B cell (primary cell): ENCODE results near the gene SAMD3. TPM values are rescaled to one million over a fixed set of nuclear protein-coding genes. Genes with fewer than 3 reads are reported as not detected.
A peak's percentile ranks its signal among the peaks of the same experiment; 100 is the strongest.

Experiments used
- ATAC-seq: fragments of 200-7000 bp; cut with Tn5 transposase; one replicate; pipeline ENCODE4 v1.10.0; 2021; ENCODE audit warnings: low read depth, mild to moderate bottlenecking, moderate number of reproducible peaks, moderate library complexity
- CTCF ChIA-PET: fragments of 350-600 bp; sonication (Branson Sonifier 250); formaldehyde crosslinking; loops from one replicate; lab custom pipeline; 2021; ENCODE audit warnings: antibody characterized with exemption, inconsistent platforms; lab: Charles Lee
- POLR2A ChIA-PET: fragments of 350-600 bp; sonication (Branson Sonifier 250); formaldehyde crosslinking; loops from one replicate; lab custom pipeline; 2021; ENCODE audit warnings: antibody characterized with exemption; lab: Charles Lee
- DNase-seq: peaks from one replicate; pipeline ENCODE4 v3.0.0; 2013
- H2AFZ ChIP-seq: 2 replicates; pipeline ENCODE4 v1.6.1; 2012; ENCODE audit warnings: mild to moderate bottlenecking, low read depth, low read length; ENCODE audit not compliant: insufficient read depth, poor library complexity, severe bottlenecking
- H3K27ac ChIP-seq, 2 donors: 1 replicate in 1 of 2; 2 replicates in 1 of 2; pipeline ENCODE4 v1.5.1; 2012 to 2013; ENCODE audit warnings: low read length in 2 of 2, mild to moderate bottlenecking in 2 of 2, moderate library complexity in 1 of 2
- H3K27me3 ChIP-seq, 4 experiments: fragments of 200-600 bp in 1 of 4; sonication (generic) in 1 of 4; replicated peaks in 1 of 4; 1 replicate in 2 of 4; 2 replicates in 2 of 4; pipeline versions ENCODE4 v1.6.1 to v1.7.0; 2013 to 2016; ENCODE audit warnings: low read length in 3 of 4, mild to moderate bottlenecking in 2 of 4, mixed read lengths in 1 of 4, moderate library complexity in 1 of 4; ENCODE audit not compliant: insufficient read depth in 4 of 4, control insufficient read depth in 3 of 4; ENCODE audit errors: control extremely low read depth in 1 of 4
- H3K36me3 ChIP-seq, 2 experiments: replicated peaks in 1 of 2; 1 replicate in 1 of 2; 2 replicates in 1 of 2; pipeline versions ENCODE4 v1.6.1 to v1.7.1; 2013; ENCODE audit warnings: low read length in 1 of 2; ENCODE audit not compliant: insufficient read depth in 2 of 2, control insufficient read depth in 1 of 2; ENCODE audit errors: control extremely low read depth in 1 of 2, extremely low read depth in 1 of 2
- H3K4me1 ChIP-seq, 2 donors: fragments of 200-600 bp in 1 of 2; sonication (generic) in 1 of 2; 1 replicate in 1 of 2; 2 replicates in 1 of 2; pipeline versions ENCODE4 v1.5.1 to v1.6.1; 2013 to 2017; ENCODE audit warnings: low read length in 2 of 2; ENCODE audit not compliant: control insufficient read depth in 2 of 2, insufficient read depth in 2 of 2
- H3K4me2 ChIP-seq: replicated peaks from 2 replicates; pipeline ENCODE3; 2012; ENCODE audit warnings: mild to moderate bottlenecking, low read depth, low read length; ENCODE audit not compliant: poor library complexity, severe bottlenecking
- H3K4me3 ChIP-seq, 5 experiments: fragments of 200-600 bp in 1 of 5; sonication (generic) in 1 of 5; 1 replicate in 3 of 5; 2 replicates in 2 of 5; pipeline versions ENCODE4 v1.5.1 to v1.7.0; 2011 to 2016; ENCODE audit warnings: low read length in 4 of 5, mild to moderate bottlenecking in 4 of 5, low read depth in 2 of 5, control low read depth in 1 of 5, moderate library complexity in 1 of 5; ENCODE audit not compliant: insufficient read depth in 1 of 5; ENCODE audit errors: control extremely low read depth in 1 of 5, extremely low read depth in 1 of 5
- H3K79me2 ChIP-seq: fragments of 200-600 bp; sonication (generic); one replicate; pipeline ENCODE4 v1.6.0; 2016; ENCODE audit warnings: low read length; ENCODE audit not compliant: control insufficient read depth, insufficient read depth
- H3K9ac ChIP-seq: fragments of 200-600 bp; sonication (generic); 2 replicates; pipeline ENCODE4 v1.6.1; 2017; ENCODE audit warnings: mild to moderate bottlenecking, low read length, moderate library complexity
- H3K9me3 ChIP-seq, 3 donors: one replicate each; pipeline versions ENCODE4 v1.6.1 to v1.7.1; 2013; ENCODE audit warnings: low read length in 2 of 3; ENCODE audit not compliant: control insufficient read depth in 2 of 3, insufficient read depth in 1 of 3; ENCODE audit errors: control extremely low read depth in 1 of 3
- H4K20me1 ChIP-seq: 2 replicates; pipeline ENCODE4 v1.6.0; 2012; ENCODE audit warnings: mild to moderate bottlenecking, low read length; ENCODE audit not compliant: insufficient read depth, control insufficient read depth, poor library complexity, severe bottlenecking
- H3K27ac Mint-ChIP-seq: one replicate; pipeline ENCODE4 v1.8.0; 2021; ENCODE audit warnings: mixed read lengths
- H3K27me3 Mint-ChIP-seq: one replicate; pipeline ENCODE4 v1.8.0; 2021; ENCODE audit warnings: mixed read lengths
- H3K4me1 Mint-ChIP-seq: one replicate; pipeline ENCODE4 v1.8.0; 2021; ENCODE audit warnings: mixed read lengths
- H3K4me3 Mint-ChIP-seq: one replicate; pipeline ENCODE4 v1.8.0; 2021; ENCODE audit warnings: mixed read lengths
- H3K9me3 Mint-ChIP-seq: one replicate; pipeline ENCODE4 v1.8.0; 2022; ENCODE audit warnings: mixed read lengths; ENCODE audit not compliant: insufficient read depth
- CTCF ChIP-seq: fragments of 200-600 bp; IDR thresholded peaks from one replicate; pipeline ENCODE4 v1.8.0; 2022; ENCODE audit warnings: antibody characterized with exemption, mild to moderate bottlenecking
- EZH2 ChIP-seq: IDR thresholded peaks from 2 replicates; pipeline ENCODE4 v1.6.1; 2012; ENCODE audit warnings: borderline replicate concordance, low read depth, mild to moderate bottlenecking, moderate library complexity, low read length; ENCODE audit not compliant: insufficient read depth, poor library complexity, severe bottlenecking
- WGBS: methylation state at CpG from one replicate; pipeline ENCODE4 v1.1.5; 2013; ENCODE audit warnings: missing lambda C conversion rate; ENCODE audit not compliant: insufficient coverage; 5-methylcytosine and 5-hydroxymethylcytosine counted together
- intact Hi-C: fragments of 100-400 bp; cut with micrococcal nuclease; formaldehyde crosslinking; loops from one replicate; pipeline ENCODE4 v1.10.0; 2022
- polyA plus RNA-seq: library from polyadenylated mRNA; depleted of rRNA; stranded (reverse); fragments of >200 nt; gene quantifications from 2 replicates; pipeline ENCODE4 v1.2.3, GENCODE V29; 2012
- total RNA-seq, 2 donors: library from RNA; stranded (reverse); fragments of 120-200 nt in 1 of 2; gene quantifications; 1 replicate in 1 of 2; 2 replicates in 1 of 2; pipeline versions ENCODE4 v1.2.3 to v1.2.4, GENCODE V29; 2013 to 2022

SAMD3 gene
- total and polyA plus RNA-seq, 2 donors (not counting 1 experiment from before 2014, with no cell fraction given) = 0.57 to 3.8 TPM

GRCh38 chr6:130113201-130113710, 109.5 kb downstream of the SAMD3 start:
- Histone ChIP-seq H3K79me2 (peaks cover 14% of the 10 kb centered on the region), H3K4me2 (no peak overlapping the region), H3K4me1 (peaks cover 47 to 48% of the 10 kb centered on the region in 2 donors), H3K4me3 (no peak overlapping the region), H3K36me3 (peaks cover 2 to 12% of the 10 kb centered on the region in 2 experiments), H3K9ac (no peak overlapping the region), H3K27ac (peak overlapping the region; percentile 88 to 91), H3K27me3 (no peaks in the 10 kb centered on the region), H3K9me3 (peaks cover 0 to 2% (median 0%) of the 10 kb centered on the region in 3 donors), H2AFZ (no peak overlapping the region), H4K20me1 (no peaks in the 10 kb centered on the region)
- ChIA-PET POLR2A (no interaction called here), CTCF (interaction anchor here (1.3 kb wide), 1 partner anchor 11 kb away, joined by 3 read pairs; no protein-coding TSS in a partner anchor)
- peaks cover 7% of the 10 kb centered on the region for H3K9me3 Mint-ChIP-seq
- no peak for DNase-seq
- WGBS = no CpG with 5 or more reads among the region's 2 CpGs
- no peak overlapping the region for H3K4me3 Mint-ChIP-seq
- peaks cover 81% of the 10 kb centered on the region for H3K4me1 Mint-ChIP-seq
- H3K27ac Mint-ChIP-seq = peak overlapping the region; percentile 94
- no peaks in the 10 kb centered on the region for H3K27me3 Mint-ChIP-seq
- intact Hi-C loops = no loop called here
- TF ChIP-seq EZH2 (no peak), CTCF (no peak)
- no peak for ATAC-seq

GRCh38 chr6:130111031-130111430, 111.7 kb downstream of the SAMD3 start:
- Histone ChIP-seq H3K4me1 (peaks cover 49 to 53% of the 10 kb centered on the region in 2 donors), H3K27me3 (no peaks in the 10 kb centered on the region), H3K9ac (no peak overlapping the region), H3K27ac (no peak overlapping the region), H4K20me1 (no peaks in the 10 kb centered on the region), H3K9me3 (no peaks in the 10 kb centered on the region), H3K79me2 (peaks cover 5% of the 10 kb centered on the region), H3K36me3 (peaks cover 2 to 12% of the 10 kb centered on the region in 2 experiments), H2AFZ (no peak overlapping the region), H3K4me3 (no peak overlapping the region), H3K4me2 (no peak overlapping the region)
- WGBS = no CpG with 5 or more reads among the region's 1 CpG
- intact Hi-C loops = no loop called here
- POLR2A ChIA-PET = no interaction called here
- TF ChIP-seq EZH2 (no peak), CTCF (no peak)
- peaks cover 7% of the 10 kb centered on the region for H3K9me3 Mint-ChIP-seq
- H3K27me3 Mint-ChIP-seq = no peaks in the 10 kb centered on the region
- H3K27ac Mint-ChIP-seq = no peak overlapping the region
- H3K4me1 Mint-ChIP-seq = peaks cover 86% of the 10 kb centered on the region
- H3K4me3 Mint-ChIP-seq = no peak overlapping the region
- no peak for DNase-seq
- ATAC-seq = no peak
- CTCF ChIA-PET = interaction anchor here (0.6 kb wide), 1 partner anchor 861 kb away, joined by 5 read pairs; no protein-coding TSS in a partner anchor
